ENCODE measurements around the gene ADGRG6. TPM values are rescaled to one million over a fixed set of nuclear protein-coding genes. Genes with fewer than 3 reads are reported as not detected.

The ADGRG6 gene
- total RNA-seq, 1 donor from 2014 or later, result 0.07 TPM

GRCh38 chr6:142316791-142317368 lies 15.1 kb downstream of the ADGRG6 start:
- no peak overlapping the region for H3K4me3 Mint-ChIP-seq (ENCODE audit: low read depth)
- no peaks in the 10 kb centered on the region for H3K4me1 Mint-ChIP-seq (ENCODE audit: low read depth)
- peaks cover 8% of the 10 kb centered on the region for H3K27me3 Mint-ChIP-seq (ENCODE audit: low read depth)
- intact Hi-C loops (cut with micrococcal nuclease), result no loop called here
- no peak for DNase-seq (ENCODE audit: low spot score)
- H3K9me3 Mint-ChIP-seq, result no peaks in the 10 kb centered on the region
- no peak overlapping the region for H3K27ac Mint-ChIP-seq
- no peaks in the 10 kb centered on the region for H3K36me3 Mint-ChIP-seq (ENCODE audit: low read depth)

GRCh38 chr6:142318714-142319113 lies 16.9 kb downstream of the ADGRG6 start:
- Mint-ChIP-seq H3K36me3 (ENCODE audit: low read depth) (no peaks in the 10 kb centered on the region), H3K4me3 (ENCODE audit: low read depth) (no peak overlapping the region), H3K4me1 (ENCODE audit: low read depth) (no peaks in the 10 kb centered on the region), H3K27ac (no peak overlapping the region), H3K27me3 (ENCODE audit: low read depth) (peaks cover 4% of the 10 kb centered on the region), H3K9me3 (no peaks in the 10 kb centered on the region)
- no peak for DNase-seq (ENCODE audit: low spot score)
- intact Hi-C loops (cut with micrococcal nuclease), result no loop called here

GRCh38 chr6:142320366-142320765 lies 18.6 kb downstream of the ADGRG6 start:
- no peak overlapping the region for H3K4me3 Mint-ChIP-seq (ENCODE audit: low read depth)
- no peaks in the 10 kb centered on the region for H3K36me3 Mint-ChIP-seq (ENCODE audit: low read depth)
- H3K9me3 Mint-ChIP-seq, result no peaks in the 10 kb centered on the region
- no peak for DNase-seq (ENCODE audit: low spot score)
- no peak overlapping the region for H3K27ac Mint-ChIP-seq
- H3K27me3 Mint-ChIP-seq (ENCODE audit: low read depth), result peaks cover 4% of the 10 kb centered on the region
- intact Hi-C loops (cut with micrococcal nuclease), result no loop called here
- no peaks in the 10 kb centered on the region for H3K4me1 Mint-ChIP-seq (ENCODE audit: low read depth)

- Mint-ChIP-seq H3K4me1 (ENCODE audit: low read depth) (no peaks in the 10 kb centered on the region), H3K4me3 (ENCODE audit: low read depth) (no peak overlapping the region), H3K27me3 (ENCODE audit: low read depth) (peaks cover 3% of the 10 kb centered on the region), H3K27ac (no peak overlapping the region), H3K36me3 (ENCODE audit: low read depth) (no peaks in the 10 kb centered on the region), H3K9me3 (no peaks in the 10 kb centered on the region)
- intact Hi-C loops (cut with micrococcal nuclease), result no loop called here
- no peak for DNase-seq (ENCODE audit: low spot score)
These were observed 19.6 kb downstream of the ADGRG6 start for GRCh38 chr6:142321451-142321850.

- H3K27me3 Mint-ChIP-seq (ENCODE audit: low read depth), result peaks cover 5% of the 10 kb centered on the region
- H3K9me3 Mint-ChIP-seq, result no peaks in the 10 kb centered on the region
These were observed 20.3 kb downstream of the ADGRG6 start for GRCh38 chr6:142322066-142322465.

GRCh38 chr6:142322504-142323198 lies 20.8 kb downstream of the ADGRG6 start:
- no peak for DNase-seq (ENCODE audit: low spot score)
- H3K9me3 Mint-ChIP-seq, result no peaks in the 10 kb centered on the region
- H3K4me1 Mint-ChIP-seq (ENCODE audit: low read depth), result no peaks in the 10 kb centered on the region
- no peaks in the 10 kb centered on the region for H3K36me3 Mint-ChIP-seq (ENCODE audit: low read depth)
- no peak overlapping the region for H3K27ac Mint-ChIP-seq
- intact Hi-C loops (cut with micrococcal nuclease), result no loop called here
- peaks cover 9% of the 10 kb centered on the region for H3K27me3 Mint-ChIP-seq (ENCODE audit: low read depth)
- H3K4me3 Mint-ChIP-seq (ENCODE audit: low read depth), result no peak overlapping the region

More at GRCh38 chr6:142322066-142322465, 20.3 kb downstream of the ADGRG6 start:
- H3K36me3 Mint-ChIP-seq (ENCODE audit: low read depth), result no peaks in the 10 kb centered on the region
- no peak overlapping the region for H3K4me3 Mint-ChIP-seq (ENCODE audit: low read depth)
- H3K4me1 Mint-ChIP-seq (ENCODE audit: low read depth), result no peaks in the 10 kb centered on the region
- H3K27ac Mint-ChIP-seq, result no peak overlapping the region
- DNase-seq (ENCODE audit: low spot score), result no peak
- intact Hi-C loops (cut with micrococcal nuclease), result no loop called here

- peaks cover 12% of the 10 kb centered on the region for H3K27me3 Mint-ChIP-seq (ENCODE audit: low read depth)
- no peaks in the 10 kb centered on the region for H3K4me1 Mint-ChIP-seq (ENCODE audit: low read depth)
- H3K4me3 Mint-ChIP-seq (ENCODE audit: low read depth), result no peak overlapping the region
- H3K9me3 Mint-ChIP-seq, result no peaks in the 10 kb centered on the region
- DNase-seq (ENCODE audit: low spot score), result no peak
- H3K36me3 Mint-ChIP-seq (ENCODE audit: low read depth), result no peaks in the 10 kb centered on the region
- no peak overlapping the region for H3K27ac Mint-ChIP-seq
- intact Hi-C loops (cut with micrococcal nuclease), result no loop called here
These were observed 21.6 kb downstream of the ADGRG6 start for GRCh38 chr6:142323377-142323776.

GRCh38 chr6:142324111-142324510 lies 22.3 kb downstream of the ADGRG6 start:
- Mint-ChIP-seq H3K36me3 (ENCODE audit: low read depth) (no peaks in the 10 kb centered on the region), H3K27me3 (ENCODE audit: low read depth) (peaks cover 11% of the 10 kb centered on the region), H3K4me1 (ENCODE audit: low read depth) (no peaks in the 10 kb centered on the region), H3K4me3 (ENCODE audit: low read depth) (no peak overlapping the region), H3K9me3 (no peaks in the 10 kb centered on the region), H3K27ac (no peak overlapping the region)
- no peak for DNase-seq (ENCODE audit: low spot score)
- intact Hi-C loops (cut with micrococcal nuclease), result no loop called here

GRCh38 chr6:142325111-142325510 lies 23.3 kb downstream of the ADGRG6 start:
- Mint-ChIP-seq H3K27me3 (ENCODE audit: low read depth) (peaks cover 9% of the 10 kb centered on the region), H3K27ac (no peak overlapping the region), H3K4me1 (ENCODE audit: low read depth) (no peaks in the 10 kb centered on the region), H3K9me3 (no peaks in the 10 kb centered on the region), H3K4me3 (ENCODE audit: low read depth) (no peak overlapping the region), H3K36me3 (ENCODE audit: low read depth) (no peaks in the 10 kb centered on the region)
- no peak for DNase-seq (ENCODE audit: low spot score)
- intact Hi-C loops (cut with micrococcal nuclease), result no loop called here

- Mint-ChIP-seq H3K36me3 (ENCODE audit: low read depth) (no peaks in the 10 kb centered on the region), H3K27me3 (ENCODE audit: low read depth) (peaks cover 9% of the 10 kb centered on the region), H3K9me3 (no peaks in the 10 kb centered on the region), H3K4me1 (ENCODE audit: low read depth) (peaks cover 4% of the 10 kb centered on the region), H3K4me3 (ENCODE audit: low read depth) (no peak overlapping the region), H3K27ac (no peak overlapping the region)
- intact Hi-C loops (cut with micrococcal nuclease), result no loop called here
- DNase-seq (ENCODE audit: low spot score), result no peak
These were observed 24.7 kb downstream of the ADGRG6 start for GRCh38 chr6:142326540-142326939.

- H3K36me3 Mint-ChIP-seq (ENCODE audit: low read depth), result no peaks in the 10 kb centered on the region
- peaks cover 6% of the 10 kb centered on the region for H3K4me1 Mint-ChIP-seq (ENCODE audit: low read depth)
- no peak for DNase-seq (ENCODE audit: low spot score)
- H3K9me3 Mint-ChIP-seq, result no peaks in the 10 kb centered on the region
- intact Hi-C loops (cut with micrococcal nuclease), result no loop called here
- no peak overlapping the region for H3K27ac Mint-ChIP-seq
- peaks cover 9% of the 10 kb centered on the region for H3K27me3 Mint-ChIP-seq (ENCODE audit: low read depth)
- no peak overlapping the region for H3K4me3 Mint-ChIP-seq (ENCODE audit: low read depth)
These were observed 26.3 kb downstream of the ADGRG6 start for GRCh38 chr6:142328070-142328469.

GRCh38 chr6:142329486-142330113 lies 27.8 kb downstream of the ADGRG6 start:
- no peak overlapping the region for H3K27ac Mint-ChIP-seq
- no peaks in the 10 kb centered on the region for H3K9me3 Mint-ChIP-seq
- no peak overlapping the region for H3K4me3 Mint-ChIP-seq (ENCODE audit: low read depth)
- peaks cover 6% of the 10 kb centered on the region for H3K4me1 Mint-ChIP-seq (ENCODE audit: low read depth)
- H3K36me3 Mint-ChIP-seq (ENCODE audit: low read depth), result no peaks in the 10 kb centered on the region
- peaks cover 9% of the 10 kb centered on the region for H3K27me3 Mint-ChIP-seq (ENCODE audit: low read depth)
- DNase-seq (ENCODE audit: low spot score), result no peak
- intact Hi-C loops (cut with micrococcal nuclease), result no loop called here

- no peak overlapping the region for H3K27ac Mint-ChIP-seq
- H3K27me3 Mint-ChIP-seq (ENCODE audit: low read depth), result peaks cover 9% of the 10 kb centered on the region
- no peak overlapping the region for H3K4me3 Mint-ChIP-seq (ENCODE audit: low read depth)
- intact Hi-C loops (cut with micrococcal nuclease), result no loop called here
- H3K9me3 Mint-ChIP-seq, result no peaks in the 10 kb centered on the region
- H3K36me3 Mint-ChIP-seq (ENCODE audit: low read depth), result no peaks in the 10 kb centered on the region
- H3K4me1 Mint-ChIP-seq (ENCODE audit: low read depth), result peaks cover 6% of the 10 kb centered on the region
- DNase-seq (ENCODE audit: low spot score), result no peak
These were observed 29.3 kb downstream of the ADGRG6 start for GRCh38 chr6:142331075-142331551.
